IPS-18c (cell line): ENCODE data around the gene ARHGEF17.

ENCODE experiments used
- H3K4me3 ChIP-seq: 2 replicates; pipeline ENCODE4 v1.7.0; 2013; ENCODE audit warnings: low read depth, mild to moderate bottlenecking, low read length, moderate library complexity; ENCODE audit not compliant: insufficient read depth
- H3K9me3 ChIP-seq: one replicate; pipeline ENCODE4 v1.6.1; 2013; ENCODE audit warnings: mild to moderate bottlenecking, low read length, moderate library complexity; ENCODE audit not compliant: control insufficient read depth, insufficient read depth

Gene ARHGEF17

DNA sequence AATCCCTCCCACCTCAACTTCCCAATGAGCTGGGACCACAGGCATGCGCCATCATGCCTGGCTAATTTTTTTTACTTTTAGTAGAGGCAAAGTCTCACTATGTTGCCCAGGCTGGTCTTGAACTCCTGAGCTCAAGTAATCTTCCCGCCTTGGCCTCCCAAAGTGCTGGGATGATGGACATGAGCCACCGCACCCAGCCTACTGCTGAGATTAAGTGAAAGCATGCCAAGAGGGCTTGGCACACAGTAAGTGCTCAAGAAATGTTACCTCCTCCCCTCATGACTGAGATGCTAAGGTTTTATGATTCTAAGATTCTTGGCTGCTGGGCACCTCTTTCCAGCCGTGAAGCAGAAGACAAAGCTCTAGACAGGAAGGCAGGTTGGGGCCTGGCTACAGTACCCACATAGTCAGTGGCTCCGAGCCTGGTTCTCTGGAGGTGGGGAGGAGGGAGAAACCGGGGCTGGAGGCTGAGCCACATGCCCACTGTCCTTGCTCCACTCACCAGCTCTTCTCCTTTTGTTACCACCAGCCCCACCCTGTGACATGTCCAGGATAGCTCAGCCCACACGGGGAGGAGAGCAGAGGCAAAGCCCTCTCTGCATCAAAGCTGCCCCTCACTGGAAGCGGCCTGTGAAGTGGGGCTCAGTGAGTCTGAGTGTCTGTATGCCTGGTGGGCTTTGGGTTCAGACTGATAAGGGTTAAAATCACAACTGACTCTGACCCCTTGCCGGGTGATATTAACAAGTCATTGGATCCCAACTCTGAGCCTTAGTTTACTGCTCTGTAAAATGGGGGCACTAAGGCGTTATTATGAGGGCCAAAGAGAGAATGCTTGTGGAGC is 12.9 kb downstream of the ARHGEF17 start:
- no peaks in the 10 kb centered on the region for H3K9me3 ChIP-seq
- H3K4me3 ChIP-seq: no peak overlapping the region

- Histone ChIP-seq H3K4me3 (no peak overlapping the region), H3K9me3 (no peaks in the 10 kb centered on the region)
These were observed 13.7 kb downstream of the ARHGEF17 start for GRCh38 chr11:73321604-73322381.

GRCh38 chr11:73322382-73323306 is 14.6 kb downstream of the ARHGEF17 start:
- H3K9me3 ChIP-seq: no peaks in the 10 kb centered on the region

DNA sequence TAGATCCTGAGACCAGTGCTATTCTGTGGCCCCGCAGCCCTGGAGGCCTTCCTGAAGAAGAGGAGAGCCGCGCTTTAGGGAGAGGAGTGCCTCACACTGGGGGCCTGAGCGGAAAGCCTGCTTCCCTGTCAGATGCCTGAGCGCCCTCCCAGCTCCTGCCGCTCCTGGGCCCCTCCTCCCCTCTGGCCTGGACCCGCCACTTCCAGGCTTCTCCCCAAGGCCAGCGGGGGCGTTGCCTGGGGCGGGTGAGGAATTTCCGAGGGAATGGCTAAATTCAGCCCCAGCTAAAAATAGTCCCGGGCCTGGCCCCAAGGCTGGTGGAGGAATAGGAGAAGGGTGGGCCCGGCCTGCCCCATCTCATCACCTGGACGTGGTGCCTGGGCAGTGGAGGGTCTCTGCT is 15.4 kb downstream of the ARHGEF17 start:
- Histone ChIP-seq H3K4me3 (no peak overlapping the region; the same call in 1 of the 2 replicates), H3K9me3 (no peaks in the 10 kb centered on the region)

More at GRCh38 chr11:73322382-73323306, 14.6 kb downstream of the ARHGEF17 start:
- no peak overlapping the region for H3K4me3 ChIP-seq

DNA sequence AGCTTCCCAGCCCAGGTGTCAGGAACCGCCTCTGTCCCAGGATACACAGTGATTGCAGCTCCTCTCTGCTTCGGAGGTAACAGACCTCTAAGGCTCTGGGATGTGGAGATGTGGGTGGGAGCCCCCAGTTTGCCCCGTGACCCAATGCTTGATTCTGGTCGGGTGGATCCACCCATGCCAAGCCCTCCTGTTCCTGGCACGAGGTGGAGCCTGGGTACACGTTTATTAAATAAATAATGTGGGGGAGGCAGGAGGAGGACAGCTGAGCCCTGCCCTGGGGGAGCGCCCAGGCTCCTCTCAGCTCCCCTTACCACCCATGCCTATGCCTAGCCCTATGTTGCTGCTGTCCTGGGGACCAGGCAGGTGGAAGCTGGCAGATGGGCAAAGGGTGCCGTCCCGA is 16.0 kb downstream of the ARHGEF17 start:
- Histone ChIP-seq H3K9me3 (no peaks in the 10 kb centered on the region), H3K4me3 (no peak overlapping the region; the same call in 1 of the 2 replicates)

DNA sequence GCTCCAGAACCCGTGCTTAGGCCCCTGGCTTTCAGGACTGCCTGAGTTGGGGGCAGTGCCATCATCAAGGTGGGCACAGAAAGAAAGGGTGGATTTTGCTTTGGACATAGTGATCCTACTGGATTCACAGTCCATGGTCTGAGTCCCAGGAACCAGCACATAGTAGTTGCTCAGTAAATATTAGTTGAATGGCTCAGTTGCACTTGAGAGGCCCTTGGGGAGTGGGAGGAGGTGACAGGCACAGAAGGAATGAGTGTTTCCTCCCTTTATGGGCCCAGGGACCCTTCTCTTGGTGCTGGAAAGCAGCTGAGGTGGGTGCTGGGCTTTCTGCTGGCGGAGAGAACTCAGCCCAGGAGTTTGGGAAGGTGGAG is 16.6 kb downstream of the ARHGEF17 start:
- no peaks in the 10 kb centered on the region for H3K9me3 ChIP-seq
- no peak overlapping the region; the same call in 1 of the 2 replicates for H3K4me3 ChIP-seq

- H3K4me3 ChIP-seq: no peak overlapping the region
- H3K9me3 ChIP-seq: no peaks in the 10 kb centered on the region
These were observed 17.2 kb downstream of the ARHGEF17 start for GRCh38 chr11:73325036-73325981.

- Histone ChIP-seq H3K4me3 (no peak overlapping the region), H3K9me3 (no peaks in the 10 kb centered on the region)
These were observed 19.1 kb downstream of the ARHGEF17 start for GRCh38 chr11:73326929-73327811.

GRCh38 chr11:73327812-73328364 is 19.8 kb downstream of the ARHGEF17 start:
- H3K9me3 ChIP-seq: no peaks in the 10 kb centered on the region
- H3K4me3 ChIP-seq: no peak overlapping the region

- Histone ChIP-seq H3K9me3 (no peaks in the 10 kb centered on the region), H3K4me3 (no peak overlapping the region)
These were observed 22.6 kb downstream of the ARHGEF17 start for GRCh38 chr11:73330569-73331093.

GRCh38 chr11:73331138-73331916 is 23.3 kb downstream of the ARHGEF17 start:
- H3K9me3 ChIP-seq: no peaks in the 10 kb centered on the region
- no peak overlapping the region for H3K4me3 ChIP-seq

- no peak overlapping the region for H3K4me3 ChIP-seq
- H3K9me3 ChIP-seq: no peaks in the 10 kb centered on the region
These were observed 25.1 kb downstream of the ARHGEF17 start for GRCh38 chr11:73333173-73333572.

DNA sequence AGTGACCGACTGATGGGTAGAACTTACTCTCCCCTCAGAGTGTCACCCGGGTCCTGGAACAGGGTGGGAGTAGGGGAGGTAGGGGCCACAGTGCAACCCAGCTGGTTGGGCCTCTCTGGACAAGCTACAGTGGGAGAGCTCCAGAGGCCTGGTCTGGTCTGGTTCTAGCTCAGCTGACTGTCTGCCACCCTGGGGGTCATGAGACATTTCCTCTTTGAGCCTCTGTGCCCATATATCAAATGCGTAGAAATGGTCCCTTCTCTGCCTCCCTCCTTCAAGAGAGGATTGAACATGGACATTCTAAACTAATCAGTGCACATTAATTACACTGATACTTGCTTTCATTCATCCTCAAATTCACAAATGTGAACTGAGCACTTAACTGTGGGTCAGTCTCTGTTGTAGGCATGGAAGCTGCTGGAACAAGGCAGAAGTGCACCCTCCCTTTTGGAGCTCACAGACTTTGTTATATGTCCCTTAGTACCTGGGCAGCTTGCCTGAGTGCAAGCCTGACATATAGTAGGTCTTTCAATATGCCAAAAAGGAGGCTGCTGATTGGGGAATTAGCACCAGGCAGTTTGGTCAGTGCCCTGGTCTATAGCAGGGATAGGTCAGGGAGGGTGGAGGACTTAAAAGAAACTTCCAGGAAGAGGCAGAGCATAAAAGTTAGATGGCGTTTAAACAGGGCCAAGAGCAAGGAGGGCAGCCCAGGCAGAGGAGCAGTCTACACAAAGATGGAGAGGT is 25.7 kb downstream of the ARHGEF17 start:
- no peak overlapping the region for H3K4me3 ChIP-seq
- H3K9me3 ChIP-seq: no peaks in the 10 kb centered on the region
